Activated CD8-positive, alpha-beta memory T cell treated with anti-CD3 and anti-CD28 coated beads for 1 hour (primary cell): ENCODE measurements around the gene UNC119B.

Experiments
- DNase-seq, 2 donors: peaks; one replicate each; pipeline ENCODE4 v3.0.0-alpha.2; 2020; ENCODE audit warnings: low read depth in 1 of 2; ENCODE audit errors: extremely low read depth in 1 of 2

UNC119B gene

DNA sequence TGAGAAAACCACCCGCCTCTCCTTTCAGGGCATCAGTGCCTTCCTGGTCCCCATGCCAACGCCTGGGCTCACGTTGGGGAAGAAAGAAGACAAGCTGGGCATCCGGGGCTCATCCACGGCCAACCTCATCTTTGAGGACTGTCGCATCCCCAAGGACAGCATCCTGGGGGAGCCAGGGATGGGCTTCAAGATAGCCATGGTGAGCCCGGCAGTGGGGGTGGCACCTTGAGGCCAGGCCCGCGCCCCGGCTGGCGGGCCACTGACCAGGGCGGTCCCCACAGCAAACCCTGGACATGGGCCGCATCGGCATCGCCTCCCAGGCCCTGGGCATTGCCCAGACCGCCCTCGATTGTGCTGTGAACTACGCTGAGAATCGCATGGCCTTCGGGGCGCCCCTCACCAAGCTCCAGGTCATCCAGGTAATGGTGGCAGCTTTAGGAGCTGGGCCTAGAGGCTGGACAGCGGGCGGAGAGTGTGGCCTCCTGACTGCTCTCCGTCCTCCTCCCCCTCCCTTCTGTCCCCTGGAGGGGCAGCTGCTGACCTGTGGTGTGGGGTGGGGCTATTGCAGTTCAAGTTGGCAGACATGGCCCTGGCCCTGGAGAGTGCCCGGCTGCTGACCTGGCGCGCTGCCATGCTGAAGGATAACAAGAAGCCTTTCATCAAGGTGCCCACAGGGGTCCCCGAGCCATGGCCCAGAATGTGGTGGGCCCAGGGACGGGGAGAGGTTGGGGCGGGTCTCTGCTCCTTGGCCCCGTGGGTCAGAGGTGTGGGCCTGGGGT lies 28.2 kb downstream of the UNC119B start:
- DNase-seq = no peak

- DNase-seq = no peak
Observed at GRCh38 chr12:120739031-120739762, 28.9 kb downstream of the UNC119B start.

DNA sequence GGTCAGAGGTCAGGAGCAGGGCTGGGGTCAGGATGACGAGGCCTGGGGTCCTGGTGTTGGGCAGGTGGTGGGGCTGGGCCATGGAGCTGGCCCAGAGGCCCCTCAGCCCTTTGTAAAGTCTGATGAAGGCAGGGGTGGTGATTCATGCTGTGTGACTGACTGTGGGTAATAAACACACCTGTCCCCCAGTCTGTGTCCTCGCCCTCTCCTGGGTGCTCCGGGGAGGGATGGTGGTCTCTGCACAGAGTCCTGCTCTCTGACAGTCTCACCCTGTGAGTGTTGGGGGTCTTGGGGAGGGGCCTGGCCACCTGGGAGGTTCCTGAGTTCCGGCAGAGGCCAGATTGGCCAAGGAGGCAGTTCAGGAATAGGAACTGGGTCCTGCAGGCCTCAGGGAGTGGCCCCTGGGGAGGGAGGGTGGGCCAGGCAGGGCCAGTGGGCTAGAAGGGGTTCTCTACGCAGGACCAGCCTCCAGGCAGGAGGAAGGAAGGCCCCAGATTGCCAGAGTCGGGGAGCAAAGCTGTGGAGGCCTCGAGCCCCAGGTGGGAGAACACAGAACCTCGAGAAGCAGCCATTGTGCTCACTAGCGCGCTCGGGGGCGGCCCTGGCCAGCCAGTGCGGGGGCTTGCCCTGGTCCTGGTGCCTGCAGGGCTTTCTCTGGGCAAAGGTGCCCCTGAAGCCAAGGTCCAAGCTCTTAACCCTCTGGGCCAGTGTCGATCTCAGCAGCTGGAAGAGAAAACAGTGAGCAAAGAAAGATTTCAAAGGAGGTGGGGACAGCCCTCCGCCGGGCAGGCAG lies 29.8 kb downstream of the UNC119B start:
- no peak for DNase-seq

DNA sequence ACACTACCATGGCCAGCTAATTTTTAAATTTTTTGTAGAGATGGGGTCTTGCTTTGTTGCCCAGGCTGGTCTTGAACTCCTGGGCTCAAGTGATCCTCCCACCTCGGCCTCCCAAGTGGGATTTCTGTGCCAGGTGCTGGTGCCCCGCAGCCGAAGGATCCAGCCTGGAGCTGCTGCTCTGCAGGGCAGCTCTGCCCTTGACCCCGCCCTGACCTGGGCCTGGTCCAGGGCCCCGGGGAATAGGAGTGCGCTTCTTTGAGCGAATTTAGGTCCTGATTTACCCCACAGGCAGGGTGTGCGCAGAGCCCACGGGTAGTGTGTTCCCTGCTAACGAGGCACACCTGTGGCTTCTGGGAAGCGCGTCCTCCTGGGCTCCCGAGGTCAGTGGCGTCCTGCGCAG lies 30.6 kb downstream of the UNC119B start:
- DNase-seq = no peak

DNA sequence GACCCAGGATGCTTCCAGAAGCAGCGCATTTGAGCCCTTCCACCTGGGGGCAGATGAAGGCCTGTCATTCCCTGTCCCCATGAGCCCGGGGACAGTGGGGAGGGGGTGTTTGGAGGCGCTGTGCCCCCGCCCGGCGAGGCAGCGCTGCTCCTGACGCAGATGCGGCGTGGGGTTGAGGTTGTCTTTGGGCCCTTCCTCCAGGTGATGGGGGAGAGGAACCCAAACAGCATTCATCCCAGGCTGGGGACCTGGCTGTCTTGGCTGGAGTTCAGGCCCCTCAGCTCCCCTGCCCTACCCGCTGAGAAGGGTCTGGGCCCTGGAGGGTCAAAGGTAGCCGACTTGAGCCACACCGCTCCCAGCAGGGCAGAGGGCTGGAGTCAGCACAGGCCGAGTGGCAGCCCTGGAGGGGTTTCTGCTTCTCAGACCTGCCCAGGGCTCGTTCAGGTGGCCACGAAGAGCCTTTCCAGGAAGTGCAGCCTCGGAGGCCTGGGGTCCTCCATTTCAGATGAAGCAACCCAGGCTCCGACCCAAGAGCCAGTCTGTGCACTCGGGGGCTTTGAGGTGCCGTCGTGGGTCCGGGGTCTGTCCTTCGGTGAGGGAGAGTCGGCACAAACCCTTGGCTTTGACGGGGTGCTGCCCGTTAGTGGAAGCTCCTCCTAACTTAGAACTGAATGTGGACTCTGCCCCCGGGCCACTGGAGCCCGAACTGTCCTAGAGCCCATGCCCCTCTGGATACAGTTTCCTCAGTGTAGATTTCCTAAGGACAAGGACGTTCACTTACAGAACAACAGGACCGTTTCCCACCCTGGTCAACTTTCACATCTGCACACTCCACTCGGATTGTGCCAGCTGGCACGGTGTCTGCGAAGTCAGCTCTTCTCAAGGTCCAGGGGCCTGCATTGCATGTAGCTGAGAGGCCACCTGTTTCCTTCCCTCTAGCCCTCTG lies 31.5 kb downstream of the UNC119B start:
- DNase-seq = no peak

GRCh38 chr12:120744922-120745493 lies 34.8 kb downstream of the UNC119B start:
- no peak for DNase-seq

DNA sequence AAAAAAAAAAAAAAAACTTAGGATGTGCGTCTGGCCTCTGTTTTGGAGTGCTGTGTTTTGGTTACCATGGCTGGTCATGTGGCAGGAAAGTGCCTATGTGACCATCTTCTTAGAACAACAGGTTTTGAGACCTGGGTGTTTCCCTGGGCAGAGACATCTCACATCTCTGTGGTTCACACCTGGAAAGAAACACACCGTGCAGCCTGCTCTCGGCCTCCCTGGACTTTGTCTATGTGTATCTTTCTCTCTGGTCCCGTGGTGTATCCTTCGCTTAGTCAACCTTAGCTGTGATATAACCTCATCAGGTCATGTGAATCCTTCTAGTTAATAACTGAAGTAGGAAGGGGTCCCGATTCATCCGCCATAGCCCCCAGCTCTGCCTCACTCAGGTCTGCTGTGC lies 38.0 kb downstream of the UNC119B start:
- DNase-seq = no peak

- DNase-seq = no peak
Observed at GRCh38 chr12:120749256-120749655, 39.0 kb downstream of the UNC119B start.

DNA sequence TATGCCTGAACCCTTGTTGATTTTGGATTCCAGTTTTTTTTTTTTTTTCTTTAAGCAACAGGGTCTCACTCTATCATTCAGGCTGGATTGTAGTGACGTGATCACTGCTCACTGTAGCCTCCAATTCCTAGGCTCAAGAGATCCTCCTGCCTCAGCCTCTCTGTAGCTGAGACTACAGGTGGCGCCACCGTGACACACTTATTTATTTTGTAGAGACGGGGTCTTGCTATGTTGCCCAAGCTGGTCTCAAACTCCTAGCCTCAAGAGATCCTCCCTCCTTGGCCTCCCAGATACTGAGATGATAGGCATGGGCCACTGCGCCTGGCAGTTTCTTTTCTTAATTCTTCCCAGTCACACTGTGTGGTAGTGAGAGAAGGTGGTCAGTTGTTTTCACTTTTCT lies 40.5 kb downstream of the UNC119B start:
- DNase-seq = no peak

DNA sequence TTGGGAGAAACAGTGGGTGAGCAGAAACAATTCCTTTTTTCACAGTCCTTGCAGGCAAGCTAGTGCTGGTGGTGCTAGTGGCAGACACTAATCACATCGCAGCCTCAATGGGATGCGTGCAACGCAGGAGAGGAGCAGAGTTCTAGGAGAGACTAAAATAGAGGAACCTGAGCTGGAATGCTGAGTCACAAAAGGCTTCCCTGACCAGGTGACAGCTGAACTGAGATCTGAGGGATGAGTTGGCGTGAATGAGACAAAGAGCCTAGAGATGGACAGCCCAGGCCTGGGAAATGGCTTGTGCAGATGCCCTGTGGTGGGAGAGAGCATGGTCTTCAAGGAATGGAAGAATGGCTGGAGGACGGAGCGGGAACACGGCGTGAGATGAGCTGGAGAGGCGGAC lies 41.1 kb downstream of the UNC119B start:
- DNase-seq = no peak

- no peak for DNase-seq
Observed at GRCh38 chr12:120754792-120755191, 44.5 kb downstream of the UNC119B start.

- DNase-seq = no peak
Observed at GRCh38 chr12:120755269-120755668, 45.0 kb downstream of the UNC119B start.

GRCh38 chr12:120757226-120757742 lies 47.0 kb downstream of the UNC119B start:
- no peak for DNase-seq

DNA sequence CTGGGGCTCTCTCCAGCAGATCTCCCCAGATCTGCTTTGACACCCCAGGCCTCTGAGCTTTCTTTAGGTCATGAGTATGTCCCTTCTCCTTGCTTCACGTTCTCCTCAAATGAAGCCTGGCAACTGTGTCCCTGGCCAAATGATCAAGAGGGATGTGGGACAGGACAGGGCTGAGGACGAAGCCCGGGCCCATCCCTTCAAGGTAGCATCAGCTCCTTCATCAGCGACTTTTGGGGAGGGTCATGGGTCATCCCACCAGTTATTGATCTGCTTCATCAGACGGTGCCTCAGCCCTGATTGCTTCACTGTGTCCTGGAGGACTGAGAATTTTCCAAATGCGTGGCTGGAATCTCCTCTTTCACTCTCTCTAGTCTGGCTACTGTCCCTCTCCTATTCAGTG lies 47.7 kb downstream of the UNC119B start:
- DNase-seq = no peak

DNA sequence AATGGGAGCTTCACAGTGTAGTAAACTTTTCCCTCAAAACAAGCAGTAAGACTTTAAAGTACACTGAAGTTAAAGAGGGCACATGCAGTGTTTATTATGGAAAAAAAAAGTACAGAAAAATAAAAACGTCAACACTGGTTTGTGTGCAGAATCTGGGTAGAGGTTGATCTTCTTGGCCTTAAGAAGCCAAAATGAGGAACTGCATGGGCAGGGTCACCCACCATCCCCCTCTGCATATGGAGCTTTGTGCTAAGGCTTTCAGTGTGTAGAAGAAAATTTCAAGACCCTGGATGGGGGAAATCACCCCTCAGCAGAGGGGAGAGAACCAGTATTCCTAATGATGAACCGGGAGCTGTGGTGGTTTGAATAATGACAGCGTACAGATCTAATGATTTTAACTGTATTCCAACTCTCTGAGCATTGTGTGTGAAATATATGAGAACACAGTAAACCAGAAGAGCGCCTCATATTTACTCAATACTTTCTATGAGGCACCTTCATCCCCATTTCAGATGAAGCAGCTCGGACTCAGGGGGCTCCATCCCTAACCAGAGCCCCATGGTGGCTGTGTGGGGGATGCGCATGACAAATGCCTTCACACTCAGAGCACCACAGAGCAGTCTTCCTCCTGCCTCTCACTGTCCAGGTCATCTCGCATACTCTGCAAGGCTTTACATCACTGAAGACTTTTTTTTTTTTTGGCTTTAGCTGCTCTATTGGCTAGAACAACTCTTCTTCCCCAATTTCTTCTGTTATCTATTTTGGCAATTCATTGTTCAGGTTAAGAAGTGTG lies 48.7 kb downstream of the UNC119B start:
- no peak for DNase-seq

DNA sequence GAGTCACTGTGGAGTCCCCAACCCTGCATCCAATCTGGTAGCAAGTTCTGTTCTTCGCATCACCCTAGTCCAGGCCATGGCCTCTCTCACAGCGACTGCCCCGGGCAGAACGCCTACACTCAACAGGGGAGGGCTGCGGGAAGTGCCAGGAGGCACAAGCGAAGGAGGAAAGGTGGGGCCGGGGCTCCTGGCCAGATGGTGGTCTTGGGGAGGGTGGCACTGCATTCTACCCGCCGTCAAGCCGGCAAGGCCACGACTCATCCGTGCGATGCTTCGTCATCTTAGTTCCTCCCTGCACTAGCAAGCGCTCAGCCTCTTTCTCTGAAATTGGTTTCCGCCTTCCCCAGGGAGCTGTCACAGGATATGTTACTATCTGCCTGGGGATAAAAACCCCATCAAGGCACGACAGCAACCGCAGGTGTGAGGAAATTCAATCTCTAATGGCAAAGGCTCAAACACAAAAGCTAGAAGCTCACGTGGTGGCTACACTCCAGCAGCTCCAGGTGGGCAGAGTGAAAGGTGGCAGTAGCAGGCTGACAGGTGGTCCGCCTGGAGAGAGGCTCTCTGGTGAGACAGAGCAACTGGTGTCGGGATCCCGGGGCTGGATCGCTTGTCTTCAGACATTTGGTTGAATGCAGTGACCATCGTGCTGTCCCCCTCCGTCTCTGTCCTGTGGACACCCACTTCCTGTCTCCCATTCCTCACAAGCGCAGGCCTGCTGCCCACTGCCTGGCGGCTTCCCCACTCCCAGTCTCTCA lies 49.5 kb downstream of the UNC119B start:
- DNase-seq = no peak

GRCh38 chr12:120760349-120761254 lies 50.3 kb downstream of the UNC119B start:
- DNase-seq = no peak
